ENCODE results near the gene HEBP2.

The HEBP2 gene

DNA sequence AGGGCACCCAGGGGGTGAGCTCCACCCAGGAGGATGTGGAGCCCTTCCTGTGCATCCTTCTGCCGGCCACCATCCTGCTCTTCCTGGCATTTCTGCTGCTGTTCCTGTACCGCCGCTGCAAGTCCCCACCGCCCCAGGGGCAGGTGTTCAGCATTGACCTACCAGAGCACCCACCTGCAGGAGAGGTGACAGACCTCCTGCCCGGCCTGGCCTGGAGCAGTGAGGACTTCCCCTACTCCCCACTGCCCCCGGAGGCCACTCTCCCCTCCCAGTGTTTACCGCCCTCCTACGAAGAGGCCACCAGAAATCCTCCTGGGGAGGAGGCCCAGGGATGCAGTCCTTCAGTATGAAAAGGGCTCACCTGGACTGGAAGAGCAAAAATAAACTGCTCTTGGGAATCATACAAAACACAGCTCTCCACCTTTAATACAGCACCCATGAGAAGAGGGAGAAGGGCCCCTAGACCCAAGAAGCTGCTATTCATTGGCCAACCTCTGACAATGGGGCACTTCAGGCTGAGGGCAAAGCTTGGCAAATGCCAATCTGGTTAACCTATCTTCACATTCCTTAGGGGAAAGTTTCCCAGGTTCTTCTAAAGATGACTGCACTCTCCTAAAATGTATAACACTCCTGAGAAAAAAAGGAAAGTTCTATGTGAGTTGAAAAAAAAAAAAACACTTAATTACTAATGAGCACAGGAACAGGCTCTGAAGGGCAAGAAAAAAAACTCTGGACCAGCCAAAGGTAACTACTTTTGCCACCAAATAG, 21.3 kb upstream of the HEBP2 start:
- Histone ChIP-seq H3K27ac (ENCODE audit: low read length) (no peak overlapping the region), H3K4me2 (ENCODE audit: low read length) (no peak overlapping the region), H3K27me3 (ENCODE audit: low read depth, low read length) (no peaks in the 10 kb centered on the region), H4K20me1 (ENCODE audit: insufficient read depth, low read length) (no peaks in the 10 kb centered on the region), H3K9me3 (ENCODE audit: insufficient read depth, low read length) (no peaks in the 10 kb centered on the region), H3K4me3 (ENCODE audit: low read length) (no peak overlapping the region), H3K4me1 (ENCODE audit: low read length) (no peaks in the 10 kb centered on the region), H3K9ac (ENCODE audit: low read length) (no peak overlapping the region), H3K79me2 (ENCODE audit: low read length) (no peaks in the 10 kb centered on the region), H2AFZ (ENCODE audit: low read depth, low read length) (no peak overlapping the region), H3K36me3 (replicated peaks; ENCODE audit: low read depth, low read length) (no peaks in the 10 kb centered on the region)
- no peak for TF ChIP-seq EZH2phosphoT487 (IDR thresholded peaks at IDR 0.05; ENCODE audit: low read depth)
- TF ChIP-seq, protein P1, sequence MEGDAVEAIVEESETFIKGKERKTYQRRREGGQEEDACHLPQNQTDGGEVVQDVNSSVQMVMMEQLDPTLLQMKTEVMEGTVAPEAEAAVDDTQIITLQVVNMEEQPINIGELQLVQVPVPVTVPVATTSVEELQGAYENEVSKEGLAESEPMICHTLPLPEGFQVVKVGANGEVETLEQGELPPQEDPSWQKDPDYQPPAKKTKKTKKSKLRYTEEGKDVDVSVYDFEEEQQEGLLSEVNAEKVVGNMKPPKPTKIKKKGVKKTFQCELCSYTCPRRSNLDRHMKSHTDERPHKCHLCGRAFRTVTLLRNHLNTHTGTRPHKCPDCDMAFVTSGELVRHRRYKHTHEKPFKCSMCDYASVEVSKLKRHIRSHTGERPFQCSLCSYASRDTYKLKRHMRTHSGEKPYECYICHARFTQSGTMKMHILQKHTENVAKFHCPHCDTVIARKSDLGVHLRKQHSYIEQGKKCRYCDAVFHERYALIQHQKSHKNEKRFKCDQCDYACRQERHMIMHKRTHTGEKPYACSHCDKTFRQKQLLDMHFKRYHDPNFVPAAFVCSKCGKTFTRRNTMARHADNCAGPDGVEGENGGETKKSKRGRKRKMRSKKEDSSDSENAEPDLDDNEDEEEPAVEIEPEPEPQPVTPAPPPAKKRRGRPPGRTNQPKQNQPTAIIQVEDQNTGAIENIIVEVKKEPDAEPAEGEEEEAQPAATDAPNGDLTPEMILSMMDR (IDR thresholded peaks at IDR 0.05; ENCODE audit: low read depth, low read length), result no peak

DNA sequence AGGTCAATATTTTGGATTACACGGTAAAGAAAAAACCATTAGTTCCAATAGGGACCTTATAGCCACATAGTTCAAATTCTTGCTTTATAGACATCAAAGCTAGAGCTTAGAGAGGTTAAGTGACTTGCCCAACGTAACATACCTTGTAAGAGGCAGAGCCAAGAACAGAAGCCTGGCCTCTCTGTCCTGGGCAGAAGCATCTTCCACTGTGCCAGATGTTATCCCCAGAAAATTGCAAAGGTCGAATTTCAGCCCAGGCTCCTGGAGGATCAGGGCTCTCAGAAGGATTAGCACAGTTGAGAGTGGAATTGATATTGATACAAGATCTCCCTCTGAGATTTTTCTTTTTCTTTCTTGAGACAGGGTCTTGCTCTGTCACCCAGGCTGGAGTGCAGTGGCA, 20.2 kb upstream of the HEBP2 start:
- no peaks in the 10 kb centered on the region for H4K20me1 ChIP-seq (ENCODE audit: insufficient read depth, low read length)
- no peaks in the 10 kb centered on the region for H3K4me1 ChIP-seq (ENCODE audit: low read length)
- H2AFZ ChIP-seq (ENCODE audit: low read depth, low read length), result no peak overlapping the region
- no peaks in the 10 kb centered on the region for H3K9me3 ChIP-seq (ENCODE audit: insufficient read depth, low read length)
- H3K36me3 ChIP-seq (replicated peaks; ENCODE audit: low read depth, low read length), result no peaks in the 10 kb centered on the region
- H3K79me2 ChIP-seq (ENCODE audit: low read length), result no peaks in the 10 kb centered on the region
- no peak for TF ChIP-seq EZH2phosphoT487 (IDR thresholded peaks at IDR 0.05; ENCODE audit: low read depth)
- TF ChIP-seq, protein P1 (IDR thresholded peaks at IDR 0.05; ENCODE audit: low read depth, low read length), result no peak
- no peak overlapping the region for H3K9ac ChIP-seq (ENCODE audit: low read length)
- no peaks in the 10 kb centered on the region for H3K27me3 ChIP-seq (ENCODE audit: low read depth, low read length)
- no peak overlapping the region for H3K27ac ChIP-seq (ENCODE audit: low read length)
- no peak overlapping the region for H3K4me3 ChIP-seq (ENCODE audit: low read length)
- no peak overlapping the region for H3K4me2 ChIP-seq (ENCODE audit: low read length)

DNA sequence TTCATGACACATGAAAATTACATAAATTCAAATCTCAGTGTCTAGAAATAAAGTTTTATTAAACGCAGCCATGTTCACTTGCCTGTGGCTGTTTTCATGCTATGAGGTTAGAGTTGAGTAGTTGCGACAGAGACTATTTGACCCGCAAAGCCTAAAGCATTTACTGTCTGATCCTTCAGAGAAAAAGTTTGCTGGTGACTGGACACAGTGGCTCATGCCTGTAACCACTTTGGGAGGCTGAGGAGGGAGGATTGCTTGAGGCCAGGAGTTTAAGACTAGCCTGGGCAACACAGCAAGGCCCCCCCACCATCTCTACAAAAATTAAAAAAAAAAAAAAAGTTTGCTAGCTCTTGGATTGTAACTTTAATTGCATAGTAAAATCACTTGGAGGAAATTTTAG, 17.1 kb upstream of the HEBP2 start:
- Histone ChIP-seq H3K79me2 (ENCODE audit: low read length) (no peaks in the 10 kb centered on the region), H3K4me3 (ENCODE audit: low read length) (no peak overlapping the region), H3K27me3 (ENCODE audit: low read depth, low read length) (no peaks in the 10 kb centered on the region), H3K4me2 (ENCODE audit: low read length) (no peak overlapping the region), H3K27ac (ENCODE audit: low read length) (no peak overlapping the region), H3K9me3 (ENCODE audit: insufficient read depth, low read length) (no peaks in the 10 kb centered on the region), H3K4me1 (ENCODE audit: low read length) (no peaks in the 10 kb centered on the region), H3K9ac (ENCODE audit: low read length) (no peak overlapping the region), H4K20me1 (ENCODE audit: insufficient read depth, low read length) (no peaks in the 10 kb centered on the region), H3K36me3 (replicated peaks; ENCODE audit: low read depth, low read length) (no peaks in the 10 kb centered on the region), H2AFZ (ENCODE audit: low read depth, low read length) (no peak overlapping the region)
- TF ChIP-seq, protein P1 (IDR thresholded peaks at IDR 0.05; ENCODE audit: low read depth, low read length), result no peak
- no peak for TF ChIP-seq EZH2phosphoT487 (IDR thresholded peaks at IDR 0.05; ENCODE audit: low read depth)

DNA sequence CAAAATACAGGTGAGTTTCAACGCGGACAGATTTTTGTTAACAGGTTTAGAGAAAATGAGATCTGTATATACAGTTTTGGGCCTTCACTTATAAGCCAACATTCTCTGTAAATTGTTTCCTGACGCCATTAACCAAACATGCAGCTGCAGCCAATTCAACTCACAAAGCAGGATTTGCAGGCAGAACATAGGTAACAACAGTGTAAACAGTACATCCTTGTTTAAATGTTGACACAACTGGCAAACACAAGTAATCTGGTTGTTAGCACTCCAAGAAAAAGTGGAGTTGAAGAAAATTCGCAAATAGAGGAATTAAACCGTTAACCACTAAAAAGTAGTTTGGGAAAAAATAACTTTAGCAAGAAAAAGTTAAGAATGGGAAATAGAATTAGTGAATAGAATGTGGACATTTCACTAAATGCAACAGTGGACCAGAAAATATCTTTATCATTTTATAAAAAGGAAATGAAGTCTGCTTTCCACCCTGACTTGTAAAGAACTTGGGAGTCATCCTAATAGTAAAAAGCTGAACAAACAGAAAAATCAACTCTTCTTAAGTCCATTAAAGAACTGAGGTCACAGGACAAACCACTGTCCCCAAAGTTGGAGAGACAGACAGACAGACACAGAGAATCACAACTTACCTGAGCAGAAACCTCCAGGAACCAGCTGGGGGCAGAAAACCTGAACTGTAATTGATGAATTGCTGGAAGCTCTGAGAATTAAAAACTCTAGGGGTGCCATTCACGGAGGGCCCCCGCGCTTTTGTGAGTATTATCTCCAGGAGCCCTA, 16.2 kb upstream of the HEBP2 start:
- Histone ChIP-seq H3K4me3 (ENCODE audit: low read length) (no peak overlapping the region), H3K79me2 (ENCODE audit: low read length) (no peaks in the 10 kb centered on the region), H3K9ac (ENCODE audit: low read length) (no peak overlapping the region), H3K36me3 (replicated peaks; ENCODE audit: low read depth, low read length) (no peaks in the 10 kb centered on the region), H3K27me3 (ENCODE audit: low read depth, low read length) (no peaks in the 10 kb centered on the region), H2AFZ (ENCODE audit: low read depth, low read length) (no peak overlapping the region), H3K4me1 (ENCODE audit: low read length) (no peaks in the 10 kb centered on the region), H3K9me3 (ENCODE audit: insufficient read depth, low read length) (no peaks in the 10 kb centered on the region), H3K4me2 (ENCODE audit: low read length) (peak overlapping the region; percentile 30; the same call in 1 of the 2 replicates), H4K20me1 (ENCODE audit: insufficient read depth, low read length) (no peaks in the 10 kb centered on the region), H3K27ac (ENCODE audit: low read length) (no peak overlapping the region)
- TF ChIP-seq, protein P1 (IDR thresholded peaks at IDR 0.05; ENCODE audit: low read depth, low read length), result 0 out of 2 replicates have a peak, but pooled peaks have one; percentile 7
- no peak for TF ChIP-seq EZH2phosphoT487 (IDR thresholded peaks at IDR 0.05; ENCODE audit: low read depth)

Data from OCI-LY3 (cell line).